Measurements from ENCODE around the gene ZNF521.
"Not testable (repeated sequence)": the region's sequence is repeated elsewhere in the genome, so short reads cannot be mapped to it uniquely, and the experiment has no call there.

Gene ZNF521

GRCh38 chr18:25075783-25076182, 276.2 kb downstream of the ZNF521 start:
- no peak for DNase-seq
- ATAC-seq: no peak

DNA sequence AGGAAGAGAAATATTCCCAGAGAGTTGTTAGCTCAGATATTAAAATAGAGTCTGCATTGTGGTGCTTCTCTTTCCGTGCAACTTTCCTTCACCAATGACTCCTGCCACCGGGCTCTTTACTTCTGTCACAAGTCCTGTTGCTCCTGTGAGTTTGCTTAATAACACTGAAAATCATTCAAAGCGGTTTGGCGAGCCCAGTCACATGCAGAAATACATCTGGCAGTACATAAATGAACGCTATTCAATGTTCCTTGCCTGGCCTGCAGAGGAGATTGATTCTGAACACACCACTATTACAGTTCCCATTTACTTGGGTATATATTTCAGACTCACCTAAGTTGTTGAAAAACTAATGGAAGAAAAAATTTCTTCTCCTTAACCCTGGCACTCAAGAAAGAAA, 276.6 kb downstream of the ZNF521 start:
- no peak for DNase-seq
- ATAC-seq: no peak

DNA sequence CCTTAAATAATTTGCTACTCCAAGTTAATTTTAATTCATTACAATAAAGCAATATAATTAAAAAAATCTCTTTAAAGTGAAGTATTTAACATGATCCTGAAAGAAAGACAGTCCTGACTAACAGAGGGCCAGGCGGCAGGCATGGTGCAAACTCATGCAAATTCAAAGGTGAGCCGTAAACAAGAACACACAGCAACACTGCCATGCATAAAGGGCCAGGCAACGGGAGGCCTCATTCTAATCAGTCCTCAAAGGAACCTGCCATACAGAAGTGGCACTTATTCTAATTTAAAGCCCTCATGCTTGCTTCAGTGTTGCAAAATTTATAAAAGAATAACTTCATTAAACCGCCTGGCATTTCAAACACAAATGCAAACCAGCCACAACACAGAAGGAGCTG, 277.0 kb downstream of the ZNF521 start:
- no peak for ATAC-seq
- DNase-seq: no peak

- ATAC-seq (no peak), DNase-seq (no peak)
Observed at GRCh38 chr18:25072205-25072604, 279.8 kb downstream of the ZNF521 start.

DNA sequence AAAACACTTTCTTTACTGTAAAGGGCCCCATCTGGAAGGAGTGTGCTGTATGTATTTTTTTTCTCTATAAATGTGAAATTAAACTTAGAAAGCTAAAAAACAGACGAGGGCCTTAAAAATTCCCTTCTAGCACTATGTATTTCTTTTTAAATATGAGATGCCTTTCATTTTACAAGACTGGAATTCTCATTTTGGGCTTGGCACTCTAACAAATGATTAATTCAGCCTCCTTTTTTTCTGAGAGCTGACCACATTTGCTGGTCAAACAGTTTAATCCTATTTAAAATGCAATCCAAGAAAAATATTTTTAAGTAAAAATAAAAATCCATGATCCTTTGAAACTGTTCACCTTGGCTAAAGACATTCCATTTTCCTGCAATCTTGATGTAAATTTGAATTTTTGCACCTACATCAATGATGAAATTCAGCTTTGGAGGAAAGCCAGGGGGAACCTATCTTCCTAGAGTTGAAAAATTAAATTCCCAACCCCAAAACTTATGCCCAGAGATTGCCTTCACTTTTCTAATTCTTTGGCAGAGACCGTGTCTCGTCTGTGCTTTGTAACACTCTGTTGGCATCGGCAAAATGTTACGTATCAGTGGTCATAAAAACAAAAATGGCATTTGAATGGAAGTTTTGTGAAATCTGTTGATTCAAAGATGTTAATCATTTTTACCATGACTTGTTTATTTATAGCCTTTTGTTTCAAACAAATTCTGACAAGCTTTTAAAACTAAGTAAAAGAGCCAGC, 284.5 kb downstream of the ZNF521 start:
- ATAC-seq (no peak), DNase-seq (no peak)

- ATAC-seq (no peak), DNase-seq (no peak)
Observed at GRCh38 chr18:25066516-25066915, 285.4 kb downstream of the ZNF521 start.

GRCh38 chr18:25062720-25063119, 289.2 kb downstream of the ZNF521 start:
- ATAC-seq: no peak
- DNase-seq: no peak

GRCh38 chr18:25061395-25061794, 290.6 kb downstream of the ZNF521 start:
- DNase-seq (no peak), ATAC-seq (no peak)

- DNase-seq (no peak), ATAC-seq (no peak)
Observed at GRCh38 chr18:25058521-25058920, 293.4 kb downstream of the ZNF521 start.

DNA sequence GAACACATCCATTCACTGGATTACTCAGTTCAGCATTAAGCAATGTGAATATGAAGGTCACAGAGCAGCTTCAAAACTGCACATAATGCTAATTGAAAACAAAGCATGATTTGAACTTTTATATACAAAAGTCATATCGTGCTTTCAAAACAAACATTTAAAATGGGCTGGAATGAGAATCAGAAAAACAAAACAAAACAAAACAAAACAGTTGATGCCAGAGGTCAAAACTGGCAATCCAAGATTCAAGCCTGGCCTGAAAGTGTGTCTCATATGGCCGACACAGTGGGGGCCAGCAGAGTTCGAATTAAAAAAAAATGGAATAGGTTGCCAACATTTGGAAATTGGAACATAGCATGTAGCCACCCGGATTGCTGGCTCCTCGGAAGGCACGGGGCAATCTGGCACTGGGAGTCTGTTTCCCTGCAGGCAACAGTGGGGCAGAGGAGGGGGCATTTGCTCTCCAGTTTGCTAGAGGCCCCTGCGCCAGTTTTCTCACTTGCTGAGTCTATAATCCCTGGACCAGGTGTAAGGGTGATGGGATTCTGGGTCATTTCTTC, 294.4 kb downstream of the ZNF521 start:
- ATAC-seq: no peak
- DNase-seq: no peak

GRCh38 chr18:25056429-25056828, 295.5 kb downstream of the ZNF521 start:
- DNase-seq: no peak
- ATAC-seq: no peak

- ATAC-seq: no peak
- DNase-seq: no peak
Observed at GRCh38 chr18:25055076-25055475, 296.9 kb downstream of the ZNF521 start.

DNA sequence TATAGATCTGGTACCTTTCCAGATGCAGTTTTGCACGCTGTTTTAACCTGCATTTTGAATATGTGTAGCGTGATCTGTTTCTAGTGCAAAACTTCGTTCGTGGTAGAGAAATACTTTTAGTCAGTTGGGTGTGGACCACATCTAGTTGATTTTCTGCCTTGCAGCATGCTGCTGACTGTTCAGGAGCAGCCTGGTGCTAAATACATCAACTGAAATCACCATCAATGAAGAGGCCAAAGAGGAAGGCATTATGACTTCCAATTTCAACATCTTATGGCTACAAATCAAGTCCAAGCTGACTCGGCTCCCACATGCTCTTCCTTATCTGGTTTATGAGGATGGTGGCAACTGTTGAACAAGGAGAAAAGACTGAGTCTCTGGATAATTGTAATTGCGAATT, 298.5 kb downstream of the ZNF521 start:
- ATAC-seq: no peak
- DNase-seq: no peak

DNA sequence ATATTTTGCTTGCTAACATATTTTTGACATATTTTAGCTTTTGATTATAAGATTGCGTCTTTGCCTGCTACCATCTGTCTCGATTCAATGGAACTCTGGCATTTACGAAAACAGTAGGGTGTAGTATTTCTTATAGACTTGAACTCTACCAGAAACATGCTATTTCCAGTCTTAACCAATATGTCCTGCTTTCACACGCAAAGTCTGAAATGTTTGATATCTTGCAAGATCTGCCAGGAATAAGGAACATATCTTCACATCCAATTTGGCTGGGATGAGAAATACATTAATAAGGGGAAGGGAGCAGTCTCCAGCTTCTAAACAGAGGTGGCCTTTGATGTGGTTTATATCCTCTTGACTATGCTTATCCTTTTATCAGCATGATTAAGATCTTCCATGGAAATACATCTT, 299.4 kb downstream of the ZNF521 start:
- ATAC-seq (no peak), DNase-seq (no peak)

DNA sequence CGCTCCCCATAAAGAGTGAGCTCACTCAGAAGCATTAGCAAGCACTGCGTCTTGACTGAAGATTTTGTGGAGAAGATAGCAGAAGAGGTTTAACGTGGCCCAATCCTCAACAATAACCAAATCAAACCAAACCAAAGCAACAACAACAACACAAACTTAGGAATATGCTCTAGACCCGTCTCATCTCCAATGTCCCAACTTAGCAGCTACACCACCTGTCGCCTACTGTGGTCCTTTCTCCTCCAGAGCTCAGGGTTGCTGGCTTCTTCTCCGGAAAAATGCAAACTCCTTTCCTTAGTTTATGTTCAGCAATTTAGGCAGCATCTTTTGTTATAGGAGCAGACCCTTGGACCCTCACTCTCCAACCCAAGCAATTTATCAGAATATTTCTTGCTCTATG, 301.4 kb downstream of the ZNF521 start:
- DNase-seq (no peak), ATAC-seq (no peak)

DNA sequence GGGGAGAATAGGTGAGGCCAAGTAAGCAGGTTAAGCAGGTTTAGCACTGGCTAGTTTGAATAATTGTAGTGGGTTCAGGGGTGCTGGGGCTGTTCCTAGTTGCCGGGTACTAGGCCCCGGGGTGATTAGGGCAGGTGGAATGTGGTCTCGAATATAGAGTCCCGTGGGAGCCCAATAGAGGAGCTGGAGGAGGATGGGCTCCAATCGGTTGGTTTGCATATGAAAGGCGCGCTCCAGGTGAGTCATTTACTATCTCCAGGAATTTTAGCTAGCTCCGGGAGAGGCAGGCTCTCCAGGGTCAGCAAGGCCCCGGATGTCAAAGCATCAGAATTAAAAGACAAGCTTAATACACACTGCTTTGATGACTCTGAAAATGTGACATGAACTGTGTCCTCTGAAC, 304.0 kb downstream of the ZNF521 start:
- DNase-seq (no peak), ATAC-seq (no peak)

GRCh38 chr18:25047421-25047820, 304.5 kb downstream of the ZNF521 start:
- DNase-seq (no peak), ATAC-seq (no peak)

DNA sequence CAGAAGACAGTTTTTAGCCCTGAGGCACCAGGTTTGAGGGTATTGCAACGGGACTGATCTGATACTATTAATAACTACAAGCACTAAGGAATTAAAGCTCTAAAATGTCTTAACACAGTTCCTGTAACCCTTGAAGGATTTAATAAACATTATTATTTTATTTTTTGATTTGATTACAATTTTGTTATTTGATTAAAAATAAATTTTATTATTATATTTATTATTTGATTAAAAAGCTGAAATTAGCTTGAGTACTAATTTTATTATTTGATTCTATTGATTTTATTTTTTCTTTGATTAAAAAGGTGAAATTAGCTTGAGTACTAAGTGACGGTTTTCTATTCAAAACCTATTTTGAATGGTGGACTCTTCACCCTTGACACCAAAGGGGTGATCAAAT, 307.3 kb downstream of the ZNF521 start:
- DNase-seq: no peak
- ATAC-seq: no peak

- DNase-seq (no peak), ATAC-seq (no peak)
Observed at GRCh38 chr18:25043104-25043503, 308.9 kb downstream of the ZNF521 start.

DNA sequence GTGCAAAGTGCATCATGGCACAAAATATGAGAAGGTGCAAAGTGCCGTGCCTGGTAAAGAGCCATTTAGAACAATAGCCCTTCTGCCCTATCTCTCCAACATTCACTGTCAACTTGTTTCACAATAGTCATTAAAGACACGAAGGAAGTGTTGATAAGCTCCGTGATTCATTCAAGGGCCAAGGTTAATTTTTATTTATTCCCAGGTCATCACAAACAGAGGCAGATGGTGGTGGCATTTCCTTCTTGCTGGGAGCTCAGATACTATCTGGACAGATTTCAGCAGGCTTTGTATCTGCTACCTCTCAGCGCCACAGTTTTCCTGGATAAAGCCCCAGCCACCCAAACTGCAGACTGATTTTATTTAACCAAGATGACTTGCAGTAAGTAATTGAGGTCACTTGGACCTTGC, 309.3 kb downstream of the ZNF521 start:
- no peak for ATAC-seq
- DNase-seq: no peak

GRCh38 chr18:25039781-25040180, 312.2 kb downstream of the ZNF521 start:
- ATAC-seq (no peak), DNase-seq (no peak)

DNA sequence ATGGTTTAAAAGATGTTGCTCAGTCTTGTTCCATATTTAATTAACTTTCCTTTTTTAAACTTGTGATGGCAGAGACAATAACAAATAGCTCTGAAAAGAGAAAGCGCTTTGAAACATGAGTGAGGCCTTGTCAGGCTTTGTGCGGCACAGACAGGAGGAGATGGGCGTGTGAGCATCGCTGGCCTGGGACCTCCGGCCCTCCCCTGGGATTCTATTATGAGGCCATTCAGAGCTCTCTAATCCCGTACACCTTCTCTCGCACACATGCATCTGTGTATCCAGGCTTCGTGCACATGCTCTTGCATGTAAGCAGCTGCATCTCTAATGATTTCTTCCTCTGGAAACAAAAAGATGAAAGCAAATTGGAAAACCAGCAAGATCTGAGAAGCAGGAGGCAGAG, 313.7 kb downstream of the ZNF521 start:
- ATAC-seq (no peak), DNase-seq (no peak)

- no peak for DNase-seq
- ATAC-seq: no peak
Observed at GRCh38 chr18:25033747-25034471, 318.1 kb downstream of the ZNF521 start.

GRCh38 chr18:25033175-25033574, 318.8 kb downstream of the ZNF521 start:
- DNase-seq, ATAC-seq: not testable (repeated sequence)

All from stimulated activated naive CD8-positive, alpha-beta T cell treated with anti-CD3 and anti-CD28 coated beads, Interleukin-15, Interleukin-2, amounts not matched to agents 100 U/mL and 50 U/mL, for 24 hours (primary cell).